Nephron progenitor cell (in vitro differentiated cells): Measurements from ENCODE around the gene RBPJ.

Experiments used
- DNase-seq: peaks from one replicate; pipeline ENCODE4 v3.0.0; 2021
- H3K27ac Mint-ChIP-seq: 2 replicates; pipeline ENCODE4 v1.8.0; 2021; ENCODE audit warnings: mild to moderate bottlenecking, moderate library complexity, mixed read lengths
- H3K27me3 Mint-ChIP-seq: 2 replicates; pipeline ENCODE4 v1.8.0; 2021; ENCODE audit warnings: mild to moderate bottlenecking, low read depth, mixed read lengths; ENCODE audit not compliant: poor library complexity
- H3K36me3 Mint-ChIP-seq: 2 replicates; pipeline ENCODE4 v1.8.0; 2021; ENCODE audit warnings: low read depth, mixed read lengths
- H3K4me1 Mint-ChIP-seq: 2 replicates; pipeline ENCODE4 v1.8.0; 2021; ENCODE audit warnings: mixed read lengths
- H3K4me3 Mint-ChIP-seq: 2 replicates; pipeline ENCODE4 v1.8.0; 2021; ENCODE audit warnings: mild to moderate bottlenecking, moderate library complexity, mixed read lengths
- H3K9me3 Mint-ChIP-seq: 2 replicates; pipeline ENCODE4 v1.8.0; 2021; ENCODE audit warnings: mild to moderate bottlenecking, moderate library complexity, mixed read lengths
- TF ChIP-seq, protein P1 (sequence below): fragments of 200-600 bp; sonication (generic); IDR thresholded peaks from 2 replicates; pipeline ENCODE4 v1.5.0; 2021; ENCODE audit warnings: antibody characterized with exemption

RBPJ gene

DNA sequence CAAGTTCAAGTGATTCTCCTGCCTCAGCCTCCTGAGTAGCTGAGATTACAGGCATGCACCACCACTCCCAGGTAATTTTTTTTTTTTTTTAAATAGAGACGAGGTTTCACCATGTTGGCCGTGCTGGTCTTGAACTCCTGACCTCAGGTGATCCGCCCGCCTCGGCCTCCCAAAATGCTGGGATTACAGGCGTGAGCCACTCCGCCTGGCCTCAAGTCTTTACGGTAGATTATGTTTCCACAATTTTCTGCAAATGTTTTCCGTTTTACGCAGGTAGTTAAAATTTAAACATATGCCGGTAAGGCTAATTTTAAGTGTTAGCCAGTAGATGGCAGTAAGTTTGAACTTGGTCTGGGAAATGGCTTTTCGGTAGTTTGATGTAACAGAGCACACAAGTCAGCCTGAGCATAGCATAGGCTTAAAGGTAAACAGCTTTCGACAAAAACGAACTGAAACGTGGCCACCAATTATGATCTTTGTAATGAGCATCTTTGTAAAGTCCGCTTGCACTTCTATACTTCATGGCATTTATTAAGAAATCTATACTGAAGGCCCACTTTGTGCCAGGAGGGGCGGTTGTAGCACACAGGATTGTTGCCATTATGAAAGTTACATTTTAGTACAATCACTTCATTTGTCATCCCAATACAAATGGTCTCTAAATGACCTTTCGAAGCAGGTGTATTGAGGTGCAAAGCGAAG, 138.4 kb downstream of the RBPJ start:
- no peak for DNase-seq
- TF ChIP-seq, protein P1, sequence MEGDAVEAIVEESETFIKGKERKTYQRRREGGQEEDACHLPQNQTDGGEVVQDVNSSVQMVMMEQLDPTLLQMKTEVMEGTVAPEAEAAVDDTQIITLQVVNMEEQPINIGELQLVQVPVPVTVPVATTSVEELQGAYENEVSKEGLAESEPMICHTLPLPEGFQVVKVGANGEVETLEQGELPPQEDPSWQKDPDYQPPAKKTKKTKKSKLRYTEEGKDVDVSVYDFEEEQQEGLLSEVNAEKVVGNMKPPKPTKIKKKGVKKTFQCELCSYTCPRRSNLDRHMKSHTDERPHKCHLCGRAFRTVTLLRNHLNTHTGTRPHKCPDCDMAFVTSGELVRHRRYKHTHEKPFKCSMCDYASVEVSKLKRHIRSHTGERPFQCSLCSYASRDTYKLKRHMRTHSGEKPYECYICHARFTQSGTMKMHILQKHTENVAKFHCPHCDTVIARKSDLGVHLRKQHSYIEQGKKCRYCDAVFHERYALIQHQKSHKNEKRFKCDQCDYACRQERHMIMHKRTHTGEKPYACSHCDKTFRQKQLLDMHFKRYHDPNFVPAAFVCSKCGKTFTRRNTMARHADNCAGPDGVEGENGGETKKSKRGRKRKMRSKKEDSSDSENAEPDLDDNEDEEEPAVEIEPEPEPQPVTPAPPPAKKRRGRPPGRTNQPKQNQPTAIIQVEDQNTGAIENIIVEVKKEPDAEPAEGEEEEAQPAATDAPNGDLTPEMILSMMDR = peak; percentile 55
- Mint-ChIP-seq H3K4me3 (no peak overlapping the region), H3K27me3 (peaks cover 16% of the 10 kb centered on the region), H3K27ac (no peak overlapping the region), H3K36me3 (no peaks in the 10 kb centered on the region), H3K9me3 (peaks cover 11% of the 10 kb centered on the region), H3K4me1 (peaks cover 6% of the 10 kb centered on the region)

DNA sequence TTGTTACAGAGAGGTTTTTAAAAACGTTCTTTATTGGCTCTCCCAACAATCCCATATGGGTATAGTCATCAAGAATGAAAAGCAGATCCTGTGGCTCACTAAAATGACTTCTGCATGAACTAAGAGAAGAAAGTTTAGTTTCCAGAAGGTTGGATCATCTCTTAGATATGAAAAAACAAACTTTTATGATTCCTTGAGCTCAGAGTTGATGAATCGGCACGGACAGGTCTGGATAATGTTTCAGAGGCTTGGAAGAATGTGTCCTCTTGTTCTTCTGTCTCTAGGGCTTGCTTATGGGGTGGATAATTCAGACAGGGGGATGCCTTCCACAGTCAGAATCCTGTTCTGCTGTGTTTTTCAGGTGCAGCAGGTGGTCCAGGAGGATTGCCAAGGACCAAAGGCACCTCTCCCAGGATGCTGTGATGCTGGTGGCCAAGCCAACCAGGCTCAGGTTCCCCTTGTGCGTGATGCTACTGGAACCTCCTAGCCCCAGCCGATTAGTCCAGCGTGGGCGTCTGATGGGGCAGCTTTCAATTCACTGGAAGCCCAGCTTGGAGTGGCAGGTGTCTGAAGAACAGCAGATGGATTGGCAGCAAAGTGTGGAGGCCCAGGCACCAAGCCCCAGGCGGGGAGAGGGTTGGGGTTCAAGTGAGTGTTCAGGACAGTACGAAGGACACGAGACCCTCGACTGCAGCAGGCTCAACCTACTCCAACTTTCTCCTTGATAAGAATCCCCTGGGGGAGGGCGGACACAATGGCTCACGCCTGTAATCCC, 139.1 kb downstream of the RBPJ start:
- H3K4me1 Mint-ChIP-seq = peaks cover 6% of the 10 kb centered on the region
- H3K27me3 Mint-ChIP-seq = peaks cover 17% of the 10 kb centered on the region
- peaks cover 13% of the 10 kb centered on the region for H3K9me3 Mint-ChIP-seq
- TF ChIP-seq, protein P1 = no peak
- H3K36me3 Mint-ChIP-seq = no peaks in the 10 kb centered on the region
- H3K4me3 Mint-ChIP-seq = no peak overlapping the region
- no peak for DNase-seq
- no peak overlapping the region for H3K27ac Mint-ChIP-seq

DNA sequence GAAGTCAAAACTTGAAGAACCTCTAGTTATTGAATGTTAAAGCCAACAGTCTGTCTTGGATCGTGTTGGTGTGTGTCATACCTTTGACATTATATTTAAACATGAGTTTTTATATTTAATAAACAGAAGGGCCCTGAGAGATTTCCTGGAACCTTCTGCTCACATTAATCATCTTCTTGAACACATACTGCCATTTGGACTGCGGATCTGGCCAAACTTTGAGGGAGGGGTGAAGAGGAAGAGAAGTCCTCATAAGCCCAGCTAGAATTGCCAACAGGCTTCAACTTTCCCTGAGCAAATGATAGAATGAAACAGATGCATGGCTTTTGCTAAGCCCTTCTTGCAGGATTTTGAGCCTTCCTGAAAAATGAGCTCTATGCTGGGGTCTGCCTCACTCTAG, 142.1 kb downstream of the RBPJ start:
- Mint-ChIP-seq H3K4me3 (no peak overlapping the region), H3K27me3 (peaks cover 16% of the 10 kb centered on the region), H3K4me1 (peaks cover 6% of the 10 kb centered on the region), H3K36me3 (no peaks in the 10 kb centered on the region), H3K27ac (no peak overlapping the region), H3K9me3 (peaks cover 10% of the 10 kb centered on the region)
- TF ChIP-seq, protein P1 = no peak
- DNase-seq = no peak

DNA sequence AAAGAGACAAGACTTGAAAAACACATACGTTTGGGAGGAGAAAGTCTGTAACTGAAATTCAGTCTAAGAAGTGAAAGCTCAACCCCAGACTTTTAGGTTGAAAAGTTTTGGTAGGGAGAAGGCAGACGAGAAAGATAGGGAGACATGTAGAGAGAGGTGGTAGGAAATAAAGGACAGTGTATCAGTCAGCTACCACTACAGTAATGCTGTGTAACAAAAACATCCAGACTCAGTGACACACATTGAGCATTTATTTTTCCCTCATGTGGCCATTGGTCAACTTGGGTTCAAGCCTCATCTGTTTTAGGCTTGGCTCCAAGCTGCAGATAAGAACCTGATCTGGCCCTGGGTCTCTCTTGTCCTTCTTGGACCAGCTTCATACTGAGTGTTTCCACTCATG, 142.6 kb downstream of the RBPJ start:
- TF ChIP-seq, protein P1 = no peak
- H3K27me3 Mint-ChIP-seq = peaks cover 18% of the 10 kb centered on the region
- DNase-seq = no peak
- peaks cover 10% of the 10 kb centered on the region for H3K9me3 Mint-ChIP-seq
- no peak overlapping the region for H3K4me3 Mint-ChIP-seq
- H3K27ac Mint-ChIP-seq = no peak overlapping the region
- H3K4me1 Mint-ChIP-seq = peaks cover 3% of the 10 kb centered on the region
- H3K36me3 Mint-ChIP-seq = no peaks in the 10 kb centered on the region

DNA sequence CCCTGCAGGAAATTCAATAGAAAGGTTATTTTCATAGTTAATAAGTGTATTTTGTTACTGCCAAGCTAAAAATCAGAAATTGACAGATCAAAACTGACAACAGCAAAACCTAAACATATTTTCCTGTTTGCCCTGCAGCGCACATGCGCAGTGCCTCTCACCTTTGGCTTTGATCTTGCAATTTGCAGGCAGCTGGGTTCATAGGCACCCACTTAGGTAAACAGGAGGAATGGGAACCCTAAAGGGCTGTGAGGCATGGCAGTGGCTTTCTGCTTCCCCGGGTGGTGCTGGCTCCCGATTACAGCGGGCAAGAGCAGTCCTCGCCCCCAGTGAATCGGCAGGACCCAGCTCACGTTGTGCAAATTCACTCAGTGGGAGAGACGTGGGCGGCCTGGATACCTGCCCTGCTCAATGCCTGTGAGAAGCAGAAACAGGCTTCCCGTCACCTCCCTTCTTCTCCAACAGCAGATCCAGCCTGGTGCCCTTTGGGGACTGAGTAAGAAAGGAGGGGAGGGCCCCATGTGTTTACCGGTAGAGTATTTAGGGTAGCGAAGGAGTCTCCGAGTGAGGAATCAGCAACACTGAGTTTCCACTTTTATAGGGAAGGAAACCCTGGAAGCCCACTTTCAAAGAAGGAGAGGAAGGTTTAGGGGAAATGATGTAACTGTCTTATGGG, 143.7 kb downstream of the RBPJ start:
- no peak overlapping the region for H3K4me3 Mint-ChIP-seq
- H3K4me1 Mint-ChIP-seq = no peaks in the 10 kb centered on the region
- H3K9me3 Mint-ChIP-seq = peaks cover 15% of the 10 kb centered on the region
- TF ChIP-seq, protein P1 = no peak
- no peak for DNase-seq
- H3K36me3 Mint-ChIP-seq = no peaks in the 10 kb centered on the region
- no peak overlapping the region for H3K27ac Mint-ChIP-seq
- peaks cover 21% of the 10 kb centered on the region for H3K27me3 Mint-ChIP-seq
